ENCODE data around the gene TTC21B. TPM values are rescaled to one million over a fixed set of nuclear protein-coding genes. Genes with fewer than 3 reads are reported as not detected.

TTC21B gene
- total RNA-seq, 1 experiment from 2014 or later: 14.7 TPM

DNA sequence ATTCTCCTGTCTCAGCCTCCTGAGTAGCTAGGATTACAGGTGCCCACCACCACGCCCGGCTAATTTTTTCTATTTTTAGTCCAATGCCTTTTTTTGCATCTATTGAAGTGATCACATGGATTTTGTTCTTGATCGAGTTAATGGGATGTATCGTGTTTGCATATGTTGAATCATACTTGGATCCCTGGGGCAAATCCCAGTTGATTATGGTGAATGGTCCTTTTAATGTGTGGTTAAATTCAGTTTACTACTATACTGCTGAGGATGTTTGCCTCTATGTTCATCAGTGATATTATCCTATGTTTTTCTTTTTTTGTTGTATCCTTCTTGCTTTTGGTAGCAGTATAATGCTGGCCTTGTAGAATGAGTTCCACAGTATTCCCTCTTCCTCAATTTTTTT lies 8.2 kb upstream of the TTC21B start:
- BruUV-seq (replicated peaks): no TSS peak
- CTCF ChIA-PET: no interaction called here
- TF ChIP-seq, protein P1, sequence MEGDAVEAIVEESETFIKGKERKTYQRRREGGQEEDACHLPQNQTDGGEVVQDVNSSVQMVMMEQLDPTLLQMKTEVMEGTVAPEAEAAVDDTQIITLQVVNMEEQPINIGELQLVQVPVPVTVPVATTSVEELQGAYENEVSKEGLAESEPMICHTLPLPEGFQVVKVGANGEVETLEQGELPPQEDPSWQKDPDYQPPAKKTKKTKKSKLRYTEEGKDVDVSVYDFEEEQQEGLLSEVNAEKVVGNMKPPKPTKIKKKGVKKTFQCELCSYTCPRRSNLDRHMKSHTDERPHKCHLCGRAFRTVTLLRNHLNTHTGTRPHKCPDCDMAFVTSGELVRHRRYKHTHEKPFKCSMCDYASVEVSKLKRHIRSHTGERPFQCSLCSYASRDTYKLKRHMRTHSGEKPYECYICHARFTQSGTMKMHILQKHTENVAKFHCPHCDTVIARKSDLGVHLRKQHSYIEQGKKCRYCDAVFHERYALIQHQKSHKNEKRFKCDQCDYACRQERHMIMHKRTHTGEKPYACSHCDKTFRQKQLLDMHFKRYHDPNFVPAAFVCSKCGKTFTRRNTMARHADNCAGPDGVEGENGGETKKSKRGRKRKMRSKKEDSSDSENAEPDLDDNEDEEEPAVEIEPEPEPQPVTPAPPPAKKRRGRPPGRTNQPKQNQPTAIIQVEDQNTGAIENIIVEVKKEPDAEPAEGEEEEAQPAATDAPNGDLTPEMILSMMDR (IDR thresholded peaks at IDR 0.05; ENCODE audit: unreplicated experiment): no peak
- H3K27ac Mint-ChIP-seq (ENCODE audit: unreplicated experiment): no peak overlapping the region
- H3K4me3 Mint-ChIP-seq (ENCODE audit: low read depth, unreplicated experiment): no peak overlapping the region
- H3K4me1 Mint-ChIP-seq (ENCODE audit: low read depth, unreplicated experiment): no peaks in the 10 kb centered on the region
- DNase-seq: no peak
- peaks cover 2% of the 10 kb centered on the region for H3K9me3 Mint-ChIP-seq (ENCODE audit: low read depth, unreplicated experiment)
- intact Hi-C loops (cut with micrococcal nuclease; ENCODE audit: unreplicated experiment): loop anchor here (5.0 kb wide), 1 partner anchor 210 kb away; no protein-coding TSS in a partner anchor
- no peaks in the 10 kb centered on the region for H3K36me3 Mint-ChIP-seq (ENCODE audit: insufficient read depth, unreplicated experiment)
- no peaks in the 10 kb centered on the region for H3K27me3 Mint-ChIP-seq (ENCODE audit: unreplicated experiment)

DNA sequence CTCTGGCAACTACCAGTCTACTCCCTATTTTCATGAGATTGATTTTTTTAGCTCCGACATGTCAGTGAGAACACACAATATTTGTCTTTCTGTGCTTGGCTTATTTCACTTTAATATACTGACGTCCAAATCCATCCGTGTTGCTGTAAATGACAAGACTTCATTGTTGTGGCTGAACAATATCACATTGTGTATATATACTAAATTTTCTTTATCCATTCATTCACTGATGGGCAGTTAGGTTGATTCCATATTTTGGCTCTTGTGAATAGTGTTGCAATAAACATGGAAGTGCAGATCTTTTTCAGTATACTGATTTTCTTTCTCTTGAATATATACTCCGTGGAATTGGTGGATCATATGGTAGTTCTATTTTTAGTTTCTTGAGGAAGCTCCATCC lies 5.8 kb upstream of the TTC21B start:
- no peaks in the 10 kb centered on the region for H3K27me3 Mint-ChIP-seq (ENCODE audit: unreplicated experiment)
- CTCF ChIA-PET: no interaction called here
- no peak overlapping the region for H3K27ac Mint-ChIP-seq (ENCODE audit: unreplicated experiment)
- no peaks in the 10 kb centered on the region for H3K36me3 Mint-ChIP-seq (ENCODE audit: insufficient read depth, unreplicated experiment)
- no TSS peak for BruUV-seq (replicated peaks)
- H3K9me3 Mint-ChIP-seq (ENCODE audit: low read depth, unreplicated experiment): peaks cover 2% of the 10 kb centered on the region
- TF ChIP-seq, protein P1 (IDR thresholded peaks at IDR 0.05; ENCODE audit: unreplicated experiment): no peak
- DNase-seq: no peak
- no peak overlapping the region for H3K4me3 Mint-ChIP-seq (ENCODE audit: low read depth, unreplicated experiment)
- intact Hi-C loops (cut with micrococcal nuclease; ENCODE audit: unreplicated experiment): no loop called here
- H3K4me1 Mint-ChIP-seq (ENCODE audit: low read depth, unreplicated experiment): no peaks in the 10 kb centered on the region

DNA sequence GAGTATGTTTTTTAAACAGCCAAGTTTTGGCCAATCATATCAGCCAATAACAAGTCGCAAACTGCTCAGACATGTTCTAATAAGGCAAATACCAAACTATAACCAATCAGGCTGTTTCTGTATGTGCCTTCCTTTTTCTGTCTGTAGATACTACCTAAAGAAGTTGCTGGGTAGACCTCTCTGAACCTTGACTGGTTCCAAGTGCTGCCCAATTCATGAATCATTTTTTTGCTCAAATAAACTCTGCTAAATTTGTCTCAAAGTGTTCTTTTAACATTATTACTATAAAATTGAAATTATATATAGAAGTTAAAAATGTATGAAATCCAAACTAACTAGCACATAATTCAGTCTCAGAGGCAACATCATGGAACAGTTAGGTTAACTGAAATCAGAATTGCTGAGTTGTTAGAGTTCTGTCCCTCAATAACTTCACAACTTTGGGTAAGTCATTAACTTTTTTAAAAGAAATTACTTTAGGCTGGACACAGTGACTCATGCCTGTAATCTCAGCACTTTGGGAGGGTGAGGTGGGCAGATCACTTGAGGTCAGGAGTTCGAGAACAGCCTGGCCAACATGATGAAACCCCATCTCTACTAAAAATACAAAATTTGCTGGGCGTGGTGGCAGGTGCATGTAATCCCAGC lies 4.9 kb upstream of the TTC21B start:
- Mint-ChIP-seq H3K27ac (ENCODE audit: unreplicated experiment) (no peak overlapping the region), H3K4me1 (ENCODE audit: low read depth, unreplicated experiment) (no peaks in the 10 kb centered on the region), H3K4me3 (ENCODE audit: low read depth, unreplicated experiment) (no peak overlapping the region), H3K27me3 (ENCODE audit: unreplicated experiment) (no peaks in the 10 kb centered on the region), H3K9me3 (ENCODE audit: low read depth, unreplicated experiment) (peaks cover 2% of the 10 kb centered on the region), H3K36me3 (ENCODE audit: insufficient read depth, unreplicated experiment) (no peaks in the 10 kb centered on the region)
- CTCF ChIA-PET: no interaction called here
- intact Hi-C loops (cut with micrococcal nuclease; ENCODE audit: unreplicated experiment): no loop called here
- DNase-seq: no peak
- TF ChIP-seq, protein P1 (IDR thresholded peaks at IDR 0.05; ENCODE audit: unreplicated experiment): no peak
- BruUV-seq (replicated peaks): no TSS peak

DNA sequence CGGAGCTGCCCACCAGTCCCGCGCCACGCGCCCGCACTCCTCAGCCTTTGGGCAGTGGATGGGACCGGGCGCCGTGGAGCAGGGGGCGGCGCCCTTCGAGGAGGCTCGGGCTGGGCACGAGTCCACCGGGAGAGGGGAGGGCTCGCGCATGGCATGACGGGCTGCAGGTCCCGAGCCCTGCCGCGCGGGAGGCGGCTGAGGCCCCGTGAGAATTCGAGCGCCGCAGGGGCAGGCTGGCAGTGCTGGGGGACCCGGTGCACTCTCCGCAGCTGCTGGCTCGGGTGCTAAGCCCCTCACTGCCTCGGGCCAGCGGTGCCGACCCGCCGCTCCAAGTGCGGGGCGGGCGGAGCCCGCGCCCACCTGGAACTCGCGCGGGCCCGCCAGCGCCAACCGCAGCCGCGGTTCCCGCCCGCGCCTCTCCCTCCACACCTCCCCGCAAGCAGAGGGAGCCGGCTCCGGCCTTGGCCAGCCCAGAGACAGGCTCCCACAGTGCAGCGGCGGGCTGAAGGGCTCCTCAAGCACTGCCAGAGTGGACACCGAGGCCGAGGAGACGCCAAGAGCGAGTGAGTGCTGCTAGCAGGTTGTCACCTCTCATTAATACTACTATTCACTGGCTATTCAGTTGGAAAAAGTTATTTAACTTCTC lies 3.6 kb upstream of the TTC21B start:
- no TSS peak for BruUV-seq (replicated peaks)
- Mint-ChIP-seq H3K4me3 (ENCODE audit: low read depth, unreplicated experiment) (no peak overlapping the region), H3K9me3 (ENCODE audit: low read depth, unreplicated experiment) (no peaks in the 10 kb centered on the region), H3K27me3 (ENCODE audit: unreplicated experiment) (no peaks in the 10 kb centered on the region), H3K36me3 (ENCODE audit: insufficient read depth, unreplicated experiment) (no peaks in the 10 kb centered on the region), H3K4me1 (ENCODE audit: low read depth, unreplicated experiment) (no peaks in the 10 kb centered on the region), H3K27ac (ENCODE audit: unreplicated experiment) (no peak overlapping the region)
- CTCF ChIA-PET: interaction anchor here (1.0 kb wide), 1 partner anchor 170 kb away, joined by 5 read pairs; the partner anchor contains the start of gene SCN1A
- intact Hi-C loops (cut with micrococcal nuclease; ENCODE audit: unreplicated experiment): no loop called here
- DNase-seq: no peak
- TF ChIP-seq, protein P1 (IDR thresholded peaks at IDR 0.05; ENCODE audit: unreplicated experiment): no peak

Data from Calu3 (cell line).